H1 (cell line): ENCODE data around the gene RALGAPA2. TPM values are rescaled to one million over a fixed set of nuclear protein-coding genes. Genes with fewer than 3 reads are reported as not detected.

Source experiments
- CHD1 ChIP-seq: IDR thresholded peaks from 2 replicates; pipeline ENCODE4 v1.6.1; 2012; ENCODE audit warnings: low read depth, low read length, improper control_type of control experiment
- CTCF ChIP-seq, 3 experiments: IDR thresholded peaks; 1 replicate in 2 of 3; 2 replicates in 1 of 3; pipeline versions ENCODE4 v1.5.1 to v1.6.1; 2011; ENCODE audit warnings: low read length in 3 of 3, mild to moderate bottlenecking in 3 of 3, inconsistent platforms in 2 of 3, low read depth in 1 of 3, moderate library complexity in 1 of 3; ENCODE audit not compliant: insufficient read depth in 1 of 3; ENCODE audit errors: control extremely low read depth in 1 of 3
- EP300 ChIP-seq, 2 experiments: IDR thresholded peaks; 1 replicate in 1 of 2; 2 replicates in 1 of 2; pipeline ENCODE4 v1.6.1; 2011 to 2012; ENCODE audit warnings: low read depth in 2 of 2, low read length in 2 of 2, mild to moderate bottlenecking in 2 of 2, borderline replicate concordance in 1 of 2, inconsistent platforms in 1 of 2, moderate library complexity in 1 of 2
- GTF2F1 ChIP-seq: IDR thresholded peaks from 2 replicates; pipeline ENCODE4 v1.6.1; 2012; ENCODE audit warnings: low read depth, low read length, improper control_type of control experiment, borderline replicate concordance
- JUND ChIP-seq: IDR thresholded peaks from 2 replicates; pipeline ENCODE4 v1.6.1; 2011; ENCODE audit warnings: mild to moderate bottlenecking, improper control_type of control experiment, low read length
- KDM5A ChIP-seq: fragments of 200-600 bp; IDR thresholded peaks from 2 replicates; pipeline ENCODE4 v1.7.1; 2012; ENCODE audit warnings: mild to moderate bottlenecking, low read length, inconsistent platforms, mixed read lengths
- MAFK ChIP-seq: IDR thresholded peaks from 2 replicates; pipeline ENCODE4 v1.6.1; 2012; ENCODE audit warnings: low read depth, mild to moderate bottlenecking, improper control_type of control experiment, low read length
- MAX ChIP-seq: IDR thresholded peaks from 2 replicates; pipeline ENCODE4 v1.6.1; 2012; ENCODE audit warnings: inconsistent platforms
- NANOG ChIP-seq: IDR thresholded peaks from 2 replicates; pipeline ENCODE4 v1.6.1; 2011; ENCODE audit warnings: low read length, low read depth, mild to moderate bottlenecking, inconsistent platforms; ENCODE audit not compliant: insufficient read depth, poor library complexity, severe bottlenecking
- PHF8 ChIP-seq: fragments of 200-600 bp; sonication (generic); conservative IDR thresholded peaks from 2 replicates; pipeline ENCODE4 v1.7.1; 2012; ENCODE audit warnings: low read depth, mild to moderate bottlenecking, inconsistent platforms, low read length, moderate library complexity
- POU5F1 ChIP-seq: IDR thresholded peaks from 2 replicates; pipeline ENCODE4 v1.6.1; 2011; ENCODE audit warnings: low read depth, mild to moderate bottlenecking, low read length, moderate library complexity
- RAD21 ChIP-seq, 2 experiments: IDR thresholded peaks in 1 of 2; conservative IDR thresholded peaks in 1 of 2; 2 replicates each; pipeline ENCODE4 v1.6.1; 2011; ENCODE audit warnings: low read depth in 2 of 2, low read length in 2 of 2, improper control_type of control experiment in 1 of 2, inconsistent platforms in 1 of 2, mild to moderate bottlenecking in 1 of 2, moderate library complexity in 1 of 2
- RBBP5 ChIP-seq: IDR thresholded peaks from 2 replicates; pipeline ENCODE4 v1.7.1; 2012; ENCODE audit warnings: low read depth, mild to moderate bottlenecking, inconsistent platforms, low read length, moderate library complexity, borderline replicate concordance
- RFX5 ChIP-seq: IDR thresholded peaks from 2 replicates; pipeline ENCODE4 v1.6.1; 2011; ENCODE audit warnings: low read depth, low read length, improper control_type of control experiment, borderline replicate concordance
- SP2 ChIP-seq: IDR thresholded peaks from 2 replicates; pipeline ENCODE4 v1.6.1; 2012; ENCODE audit warnings: mild to moderate bottlenecking, low read length, inconsistent platforms
- TAF1 ChIP-seq: IDR thresholded peaks from 2 replicates; pipeline ENCODE4 v1.6.1; 2011; ENCODE audit warnings: mild to moderate bottlenecking, low read depth, low read length
- TBP ChIP-seq: IDR thresholded peaks from 2 replicates; pipeline ENCODE4 v1.6.1; 2011; ENCODE audit warnings: low read depth, low read length, improper control_type of control experiment
- USF2 ChIP-seq: IDR thresholded peaks from 2 replicates; pipeline ENCODE4 v1.6.1; 2011; ENCODE audit warnings: low read length, improper control_type of control experiment
- ZNF274 ChIP-seq: IDR thresholded peaks from 2 replicates; pipeline ENCODE4 v1.7.0; 2012; ENCODE audit warnings: low read length, borderline replicate concordance; ENCODE audit errors: extremely low read depth
- polyA plus RNA-seq, 7 experiments: library from polyadenylated mRNA; depleted of rRNA in 3 of 7; stranded (reverse) in 5 of 7; unstranded in 2 of 7; fragments of >200 nt in 5 of 7; fragments of 200-250 nt in 2 of 7; gene quantifications; 1 replicate in 5 of 7; 2 replicates in 1 of 7; 4 replicates in 1 of 7; pipeline versions ENCODE4 v1.2.1 to v1.2.3, GENCODE V29; 2011 to 2013; ENCODE audit warnings: missing spikeins in 2 of 7, mixed read lengths in 2 of 7
- total RNA-seq: library from RNA; stranded (reverse); fragmentation: NEBNext Ultra II Directional; extraction: Animal tissue kit (Norgen Biotek cat#: 25700); gene quantifications from 2 replicates; pipeline ENCODE4 v1.2.1, GENCODE V29; 2021

The RALGAPA2 gene
- total and polyA plus RNA-seq, 2 of the 8 experiments (the other 6 are each of a cell fraction or from before 2014, with no cell fraction given) = 5.1 to 25.5 TPM

GRCh38 chr20:20363799-20364592, 348.4 kb downstream of the RALGAPA2 start (continued):
- TF ChIP-seq MAX = peak; percentile 90
- no peak for TF ChIP-seq USF2
- peak in 1 of 3 experiments; percentile 7; a peak in 1 of 4 replicates for TF ChIP-seq CTCF (IDR thresholded peaks at IDR 0.05; ENCODE audit: control extremely low read depth in 1 of 3, insufficient read depth in 1 of 3, low read depth in 1 of 3, low read length in 3 of 3)
- no peak for TF ChIP-seq JUND
- TF ChIP-seq SP2 = no peak
- no peak for TF ChIP-seq RFX5
- TF ChIP-seq MAFK = no peak
- no peak for TF ChIP-seq EP300 (IDR thresholded peaks at IDR 0.05; ENCODE audit: borderline replicate concordance in 1 of 2, low read depth in 2 of 2, low read length in 2 of 2)
- TF ChIP-seq NANOG = no peak
- TF ChIP-seq RBBP5 = 0 out of 2 replicates have a peak, but pooled peaks have one; percentile 54
- no peak for TF ChIP-seq TAF1
- no peak for TF ChIP-seq CHD1
- TF ChIP-seq RAD21 (IDR thresholded peaks at IDR 0.05 in 1 of 2, conservative IDR thresholded peaks at IDR 0.05 in 1 of 2; ENCODE audit: low read depth in 2 of 2, low read length in 2 of 2) = no peak
- TF ChIP-seq POU5F1 = no peak
- no peak for TF ChIP-seq ZNF274
- no peak for TF ChIP-seq TBP
- TF ChIP-seq KDM5A = no peak
- no peak for TF ChIP-seq PHF8
- TF ChIP-seq GTF2F1 = no peak
